Prostate gland (tissue), 2 donors: ENCODE data around the gene NAB1.

ENCODE experiments used
- CTCF ChIP-seq, 4 experiments: fragments of 200-600 bp in 2 of 4; fragments of 450-650 bp in 2 of 4; sonication (generic) in 2 of 4; IDR thresholded peaks; 1 replicate in 3 of 4; 2 replicates in 1 of 4; pipeline ENCODE4 v1.5.1; 2016 to 2019; ENCODE audit warnings: antibody characterized with exemption in 4 of 4, mild to moderate bottlenecking in 2 of 4, moderate library complexity in 2 of 4
- POLR2A ChIP-seq: fragments of 450-650 bp; IDR thresholded peaks from one replicate; pipeline ENCODE4 v1.6.1; 2016; ENCODE audit warnings: antibody characterized with exemption, mild to moderate bottlenecking
- POLR2AphosphoS5 ChIP-seq: sonication (generic); formaldehyde crosslinking; IDR thresholded peaks from one replicate; pipeline ENCODE4 v1.6.1; 2017; ENCODE audit warnings: antibody characterized with exemption

GRCh38 chr2:190668892-190669291 is 20.0 kb downstream of the NAB1 start:
- TF ChIP-seq CTCF (IDR thresholded peaks at IDR 0.05) (no peak), POLR2AphosphoS5 (no peak), POLR2A (no peak)
